ENCODE measurements around the gene C11orf24.
"Not testable (repeated sequence)": the region's sequence is repeated elsewhere in the genome, so short reads cannot be mapped to it uniquely, and the experiment has no call there.

Gene C11orf24

GRCh38 chr11:68298659-68299516 is 27.1 kb upstream of the C11orf24 start:
- no peak for DNase-seq

GRCh38 chr11:68297812-68298658 is 26.3 kb upstream of the C11orf24 start:
- DNase-seq, result peak; percentile 4

GRCh38 chr11:68297494-68297811 is 25.7 kb upstream of the C11orf24 start:
- DNase-seq, result no peak

GRCh38 chr11:68297052-68297378 is 25.2 kb upstream of the C11orf24 start:
- no peak for DNase-seq

GRCh38 chr11:68296344-68297051 is 24.7 kb upstream of the C11orf24 start:
- DNase-seq, result no peak

- no peak for DNase-seq
Observed at GRCh38 chr11:68295940-68296339, 24.2 kb upstream of the C11orf24 start.

- no peak for DNase-seq
Observed at GRCh38 chr11:68295271-68295670, 23.5 kb upstream of the C11orf24 start.

- no peak for DNase-seq
Observed at GRCh38 chr11:68293708-68294107, 21.9 kb upstream of the C11orf24 start.

GRCh38 chr11:68289456-68289855 is 17.7 kb upstream of the C11orf24 start:
- no peak for DNase-seq

- no peak for DNase-seq
Observed at GRCh38 chr11:68287419-68287818, 15.6 kb upstream of the C11orf24 start.

GRCh38 chr11:68284588-68284987 is 12.8 kb upstream of the C11orf24 start:
- DNase-seq, result not testable (repeated sequence)

GRCh38 chr11:68282861-68283230 is 11.1 kb upstream of the C11orf24 start:
- no peak for DNase-seq

- peak; percentile 86 for DNase-seq
Observed at GRCh38 chr11:68282141-68282860, 10.5 kb upstream of the C11orf24 start.

GRCh38 chr11:68279676-68280075 is 7.9 kb upstream of the C11orf24 start:
- DNase-seq, result no peak

- no peak for DNase-seq
Observed at GRCh38 chr11:68276861-68277260, 5.1 kb upstream of the C11orf24 start.

GRCh38 chr11:68275721-68276507 is 4.1 kb upstream of the C11orf24 start:
- DNase-seq, result no peak

- DNase-seq, result no peak
Observed at GRCh38 chr11:68274306-68274705, 2.5 kb upstream of the C11orf24 start.

GRCh38 chr11:68273026-68273738 is 1.4 kb upstream of the C11orf24 start:
- no peak for DNase-seq

- peak; percentile 66 for DNase-seq
Observed at GRCh38 chr11:68271023-68271780, 571 bp downstream of the C11orf24 start.

- no peak for DNase-seq
Observed at GRCh38 chr11:68270196-68271022, 1.4 kb downstream of the C11orf24 start.
